Medulla oblongata (tissue), 1 donor: ENCODE results near the gene SLC4A2.
A peak's percentile ranks its signal among the peaks of the same experiment; 100 is the strongest.

Source experiments
- DNase-seq: peaks from one replicate; pipeline ENCODE4 v3.0.0-alpha.2; 2015; ENCODE audit errors: extremely low spot score

SLC4A2 gene

GRCh38 chr7:151081170-151082101, 22.0 kb downstream of the SLC4A2 start:
- DNase-seq = no peak

GRCh38 chr7:151082141-151083070, 23.0 kb downstream of the SLC4A2 start:
- no peak for DNase-seq

GRCh38 chr7:151083071-151083823, 23.9 kb downstream of the SLC4A2 start, which contains the start of gene TMUB1:
TSS of gene TMUB1 (minus strand) at chr7:151083493. CDS start at chr7:151082563, 930 bp downstream.
- DNase-seq = peak; percentile 76

GRCh38 chr7:151083824-151084160, 24.4 kb downstream of the SLC4A2 start:
- no peak for DNase-seq

GRCh38 chr7:151085329-151085690, 25.9 kb downstream of the SLC4A2 start:
- DNase-seq = peak; percentile 25

GRCh38 chr7:151085691-151086620, 26.6 kb downstream of the SLC4A2 start, which contains the start of gene AGAP3:
TSS of gene AGAP3 (plus strand) at chr7:151086475. CDS start at chr7:151086742, 267 bp downstream.
- DNase-seq = peak; percentile 91

- peak; percentile 17 for DNase-seq
Measured at GRCh38 chr7:151086802-151087244, 27.4 kb downstream of the SLC4A2 start.

GRCh38 chr7:151087245-151088018, 28.0 kb downstream of the SLC4A2 start:
- peak; percentile 67 for DNase-seq

GRCh38 chr7:151088019-151088855, 28.8 kb downstream of the SLC4A2 start:
- no peak for DNase-seq

- DNase-seq = peak; percentile 74
Measured at GRCh38 chr7:151088856-151089699, 29.7 kb downstream of the SLC4A2 start.

- no peak for DNase-seq
Measured at GRCh38 chr7:151089893-151090730, 30.7 kb downstream of the SLC4A2 start.

- no peak for DNase-seq
Measured at GRCh38 chr7:151091003-151091402, 31.6 kb downstream of the SLC4A2 start.

- no peak for DNase-seq
Measured at GRCh38 chr7:151091431-151091830, 32.0 kb downstream of the SLC4A2 start.

GRCh38 chr7:151091988-151092387, 32.6 kb downstream of the SLC4A2 start:
- DNase-seq = no peak

- DNase-seq = no peak
Measured at GRCh38 chr7:151093748-151094147, 34.4 kb downstream of the SLC4A2 start.

GRCh38 chr7:151094675-151095074, 35.3 kb downstream of the SLC4A2 start:
- no peak for DNase-seq
